Mucosa of descending colon (tissue), 3 donors: ENCODE data around the gene FAM136A. TPM values are rescaled to one million over a fixed set of nuclear protein-coding genes. Genes with fewer than 3 reads are reported as not detected.

Experiments
- ATAC-seq: fragments of 200-7000 bp; cut with Tn5 transposase; one replicate; pipeline ENCODE4 v1.9.1; 2020; ENCODE audit warnings: mild to moderate bottlenecking, moderate library complexity
- DNase-seq, 3 donors: peaks; one replicate each; pipeline ENCODE4 v3.0.0-alpha.2; 2020
- H3K36me3 ChIP-seq: fragments of 200-600 bp; one replicate; pipeline ENCODE4 v1.8.0; 2021; ENCODE audit warnings: low read depth, mild to moderate bottlenecking
- H3K4me1 ChIP-seq: fragments of 200-600 bp; one replicate; pipeline ENCODE4 v1.8.0; 2021; ENCODE audit warnings: low read depth, mild to moderate bottlenecking
- H3K4me3 ChIP-seq: fragments of 200-600 bp; one replicate; pipeline ENCODE4 v1.8.0; 2021; ENCODE audit warnings: mild to moderate bottlenecking
- H3K9me3 ChIP-seq: fragments of 200-600 bp; one replicate; pipeline ENCODE4 v1.8.0; 2021; ENCODE audit warnings: mild to moderate bottlenecking
- intact Hi-C, 2 donors: fragments of 100-400 bp; cut with DNase I in 1 of 2; cut with micrococcal nuclease in 1 of 2; formaldehyde crosslinking; loops; one replicate each; pipeline versions ENCODE4 v1.11.0 to v1.11.1; 2022; cut with DNase I, micrococcal nuclease
- total RNA-seq, 3 donors: library from RNA; stranded (reverse); fragmentation: NEBNext Ultra II Directional in 2 of 3; extraction: Animal tissue kit (Norgen Biotek cat#: 25700) in 2 of 3; gene quantifications; one replicate each; pipeline versions ENCODE4 v1.2.1 to v1.2.4, GENCODE V29; 2021 to 2023
- TF ChIP-seq, protein P1 (sequence below): fragments of 200-600 bp; IDR thresholded peaks from one replicate; pipeline ENCODE4 v1.8.0; 2022; ENCODE audit warnings: antibody characterized with exemption, mild to moderate bottlenecking
- donor health status: DM: no; HTN: no; CAD: no; lungs with moderate emphysema.
- donor health status: DM: no; HTN: no; CAD: no.
- donor health status: DM: no; HTN: yes; CAD: no.

The FAM136A gene
- total RNA-seq, 3 donors from 2014 or later = 29.8 to 51.7 (median 33.5) TPM

DNA sequence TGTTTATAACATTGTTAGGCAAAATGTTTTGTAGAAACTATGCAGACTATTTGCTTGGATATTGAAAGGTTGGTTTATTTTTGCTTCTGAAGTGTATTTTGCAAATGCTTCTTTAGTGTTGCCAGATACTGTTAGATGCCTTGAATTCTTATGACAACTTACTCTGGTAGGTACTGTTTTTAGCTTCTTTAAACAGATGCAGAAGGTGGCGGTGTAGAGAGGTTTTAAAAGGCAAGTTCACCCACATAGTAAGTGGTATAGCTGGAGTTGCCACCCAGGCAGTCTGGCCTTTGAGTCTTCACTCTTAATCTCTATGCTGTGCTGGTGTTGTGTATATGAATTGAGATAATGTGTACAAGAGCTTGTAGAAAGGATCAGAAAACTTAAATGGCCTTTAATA, 40.4 kb downstream of the FAM136A start:
- no peak for ATAC-seq
- no peaks in the 10 kb centered on the region for H3K36me3 ChIP-seq
- H3K9me3 ChIP-seq = no peaks in the 10 kb centered on the region
- DNase-seq = no peak
- TF ChIP-seq, protein P1, sequence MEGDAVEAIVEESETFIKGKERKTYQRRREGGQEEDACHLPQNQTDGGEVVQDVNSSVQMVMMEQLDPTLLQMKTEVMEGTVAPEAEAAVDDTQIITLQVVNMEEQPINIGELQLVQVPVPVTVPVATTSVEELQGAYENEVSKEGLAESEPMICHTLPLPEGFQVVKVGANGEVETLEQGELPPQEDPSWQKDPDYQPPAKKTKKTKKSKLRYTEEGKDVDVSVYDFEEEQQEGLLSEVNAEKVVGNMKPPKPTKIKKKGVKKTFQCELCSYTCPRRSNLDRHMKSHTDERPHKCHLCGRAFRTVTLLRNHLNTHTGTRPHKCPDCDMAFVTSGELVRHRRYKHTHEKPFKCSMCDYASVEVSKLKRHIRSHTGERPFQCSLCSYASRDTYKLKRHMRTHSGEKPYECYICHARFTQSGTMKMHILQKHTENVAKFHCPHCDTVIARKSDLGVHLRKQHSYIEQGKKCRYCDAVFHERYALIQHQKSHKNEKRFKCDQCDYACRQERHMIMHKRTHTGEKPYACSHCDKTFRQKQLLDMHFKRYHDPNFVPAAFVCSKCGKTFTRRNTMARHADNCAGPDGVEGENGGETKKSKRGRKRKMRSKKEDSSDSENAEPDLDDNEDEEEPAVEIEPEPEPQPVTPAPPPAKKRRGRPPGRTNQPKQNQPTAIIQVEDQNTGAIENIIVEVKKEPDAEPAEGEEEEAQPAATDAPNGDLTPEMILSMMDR = no peak
- H3K4me3 ChIP-seq = no peak overlapping the region
- peaks cover 5% of the 10 kb centered on the region for H3K4me1 ChIP-seq
- intact Hi-C loops = no loop called here

DNA sequence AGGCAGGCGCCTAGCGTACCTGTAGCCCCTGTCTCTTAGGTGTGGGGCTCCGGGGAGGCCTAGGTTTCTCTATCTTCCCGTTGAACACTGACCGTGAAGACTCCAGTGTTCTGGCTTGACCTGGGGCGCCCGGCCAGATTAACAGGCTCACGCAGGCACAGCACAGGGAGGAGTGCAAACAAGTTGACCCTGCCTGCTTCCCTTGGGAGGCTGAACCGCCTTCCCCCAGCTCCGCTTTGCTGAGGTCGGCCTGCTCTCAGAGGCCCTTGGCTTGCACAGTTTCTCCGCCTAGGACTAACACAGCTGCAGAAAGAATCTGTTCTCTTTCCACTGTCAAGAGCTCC, 43.4 kb downstream of the FAM136A start:
- ATAC-seq = peak; percentile 62
- Histone ChIP-seq H3K9me3 (no peaks in the 10 kb centered on the region), H3K4me1 (peaks cover 5% of the 10 kb centered on the region)

DNA sequence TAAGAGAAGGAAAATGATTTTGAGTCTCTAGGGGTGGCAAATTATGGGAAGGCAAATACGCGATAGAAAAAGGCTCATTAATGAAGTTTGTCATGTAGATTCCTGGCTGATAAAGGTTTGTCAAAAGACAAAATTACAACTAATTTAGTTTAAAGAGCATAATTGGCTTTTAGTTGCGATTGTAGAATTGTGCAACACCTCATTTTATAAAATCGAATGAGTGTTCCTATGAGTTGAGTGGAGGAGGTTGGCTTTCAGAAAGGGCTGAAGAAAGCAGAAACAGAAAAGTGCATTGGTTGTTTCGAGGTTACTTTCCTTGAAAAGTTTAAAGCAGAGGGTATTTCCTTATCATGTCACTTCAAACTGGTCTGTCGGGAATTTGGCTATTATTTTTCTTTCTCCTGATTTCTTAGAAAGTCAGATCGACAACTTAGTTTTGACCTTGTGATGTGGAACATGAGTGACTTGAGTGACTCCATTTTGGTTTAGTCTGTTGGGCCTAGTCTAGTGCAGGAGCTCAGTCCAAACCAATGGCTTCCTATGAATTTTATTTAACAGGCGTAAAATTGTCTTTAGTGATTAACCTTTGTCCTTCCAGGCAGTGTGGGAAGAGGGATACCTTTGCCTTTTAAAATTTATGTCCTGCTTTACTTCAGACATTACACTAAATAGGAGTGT, 46.1 kb downstream of the FAM136A start:
- DNase-seq (no peak), ATAC-seq (no peak)
- TF ChIP-seq, protein P1 = no peak
- Histone ChIP-seq H3K9me3 (no peaks in the 10 kb centered on the region), H3K4me3 (no peak overlapping the region), H3K36me3 (no peaks in the 10 kb centered on the region), H3K4me1 (peaks cover 5% of the 10 kb centered on the region)
- intact Hi-C loops = no loop called here

More for the DNA sequence above, 43.4 kb downstream of the FAM136A start:
- Histone ChIP-seq H3K36me3 (no peaks in the 10 kb centered on the region), H3K4me3 (peak overlapping the region; percentile 60)
- TF ChIP-seq, protein P1 = no peak
- peak; percentile 57 to 79 (median 70) for DNase-seq
- intact Hi-C loops = no loop called here

DNA sequence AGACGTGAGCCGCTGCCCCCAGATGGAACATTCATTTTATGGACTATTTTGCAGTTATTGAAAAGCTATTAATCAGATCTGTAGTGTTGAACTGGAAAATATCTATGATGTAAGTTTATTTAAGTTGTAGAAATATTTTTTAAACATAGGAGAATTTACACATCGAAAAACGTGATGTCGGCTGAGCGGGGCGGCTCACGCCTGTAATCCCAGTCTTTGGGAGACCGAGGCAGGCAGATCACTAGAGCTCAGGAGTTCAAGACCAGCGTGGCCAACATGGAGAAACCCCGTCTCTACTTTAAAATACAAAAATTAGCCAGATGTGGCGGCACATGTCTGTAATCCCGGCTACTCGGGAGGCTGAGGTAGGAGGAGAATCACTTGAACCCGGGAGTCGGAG, 51.4 kb downstream of the FAM136A start:
- Histone ChIP-seq H3K36me3 (no peaks in the 10 kb centered on the region), H3K4me3 (no peak overlapping the region), H3K4me1 (peaks cover 15% of the 10 kb centered on the region), H3K9me3 (no peaks in the 10 kb centered on the region)
- DNase-seq (no peak), ATAC-seq (no peak)
- intact Hi-C loops = no loop called here
- TF ChIP-seq, protein P1 = no peak

DNA sequence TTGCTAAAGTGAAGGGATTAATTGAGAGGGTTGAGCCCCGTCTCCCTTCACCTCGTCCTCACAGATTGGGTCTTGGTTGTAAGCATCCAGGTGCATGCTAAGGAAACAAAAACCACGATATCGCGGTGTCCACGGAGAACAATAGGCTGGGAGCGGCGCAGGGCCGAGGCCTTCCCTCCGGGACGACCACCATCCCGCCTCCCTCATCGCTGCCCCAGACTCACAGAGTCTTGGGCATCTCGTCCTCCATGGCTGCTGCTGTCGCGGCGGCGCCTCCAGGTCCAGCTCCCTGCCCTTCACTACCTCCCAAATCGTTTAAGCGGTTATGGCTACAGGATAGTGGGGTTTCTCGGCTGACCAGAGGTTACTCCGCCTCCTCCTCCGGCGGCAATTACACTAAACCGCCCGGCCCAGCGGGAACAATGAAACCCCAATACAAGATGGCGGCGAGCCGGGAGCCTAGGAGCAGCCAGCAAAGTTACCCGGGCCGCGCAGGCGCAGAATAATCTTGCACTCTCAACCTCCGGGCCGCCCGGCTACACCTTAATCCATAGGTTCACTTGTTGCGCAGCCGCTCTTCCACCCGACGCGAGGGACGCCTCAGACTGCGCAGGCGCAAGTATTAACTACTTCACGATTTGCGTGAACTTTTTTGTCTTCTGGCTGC, 53.6 kb downstream of the FAM136A start, which contains the start of gene TIA1:
Gene TIA1, minus strand, starts transcription at position 448 of the 667 bp plus-strand sequence. Its CDS starts 198 bp downstream, at position 250.
- Histone ChIP-seq H3K9me3 (no peaks in the 10 kb centered on the region), H3K4me1 (peaks cover 19% of the 10 kb centered on the region), H3K4me3 (peak within 1 kb of the TSS; percentile 56), H3K36me3 (no peaks in the 10 kb centered on the region)
- peak; percentile 98 to 99 (median 99) for DNase-seq
- TF ChIP-seq, protein P1 = no peak
- intact Hi-C loops = no loop called here
- ATAC-seq = peak; percentile 99
